HG03571 (cell line): ENCODE results near the gene LPP.

Experiments
- ATAC-seq: cut with Tn5 transposase; IDR thresholded peaks from one replicate; pipeline ENCODE4 v1.9.1; 2021; ENCODE audit not compliant: unreplicated experiment

The LPP gene

DNA sequence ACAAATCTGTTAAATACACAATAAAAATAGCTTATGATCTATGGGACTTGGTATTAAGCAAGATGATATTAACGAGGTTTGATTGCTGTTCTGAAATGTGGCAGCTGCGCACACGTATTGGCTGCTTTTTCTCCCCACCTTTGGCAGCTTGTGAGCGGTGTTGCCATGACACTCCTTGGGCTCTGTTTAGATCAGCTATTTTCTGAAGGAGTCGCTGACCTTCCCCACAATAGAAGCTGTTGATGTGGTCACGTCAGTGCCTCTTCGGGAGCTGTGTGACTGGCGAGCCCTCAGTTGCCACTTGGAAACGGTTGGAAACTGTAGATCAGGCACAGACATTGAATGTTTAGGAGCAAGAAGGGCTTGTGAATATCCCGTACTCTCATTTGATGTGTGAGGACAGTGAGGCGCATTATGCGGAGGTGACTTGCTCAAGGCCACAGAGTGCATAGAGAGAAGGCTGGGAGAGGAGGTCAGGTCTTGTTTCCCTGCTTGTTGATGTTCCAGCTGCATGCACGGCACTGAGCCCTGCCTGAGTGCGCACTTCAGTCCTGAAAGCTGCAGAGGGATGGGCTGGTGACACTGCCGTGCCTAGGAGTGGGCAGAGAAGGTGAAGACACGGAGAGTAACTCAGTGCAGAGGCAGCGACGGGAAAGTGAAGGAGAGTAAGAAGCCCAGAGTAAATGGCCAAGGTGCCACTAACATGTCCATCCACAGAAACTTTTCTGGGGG, 198.4 kb downstream of the LPP start:
- ATAC-seq = no peak

DNA sequence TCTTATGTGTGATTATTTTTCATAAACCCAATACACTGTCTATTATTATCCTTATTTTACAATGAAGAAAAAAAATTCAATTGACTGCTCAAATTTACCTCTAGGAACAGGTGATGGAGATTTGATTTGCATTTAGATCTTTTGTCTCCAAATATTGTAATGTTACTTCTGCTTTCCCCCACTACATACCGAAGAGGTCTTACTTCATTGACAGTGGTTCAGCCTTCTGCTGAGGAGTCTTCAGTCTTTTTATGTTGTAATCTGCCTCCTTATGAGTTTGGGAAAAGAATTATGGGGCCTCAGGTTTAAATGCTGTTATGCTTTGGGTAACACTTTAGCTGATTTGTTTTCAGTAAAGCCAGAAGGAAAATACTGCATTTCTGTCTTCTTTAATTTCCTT, 199.5 kb downstream of the LPP start:
- ATAC-seq = no peak

DNA sequence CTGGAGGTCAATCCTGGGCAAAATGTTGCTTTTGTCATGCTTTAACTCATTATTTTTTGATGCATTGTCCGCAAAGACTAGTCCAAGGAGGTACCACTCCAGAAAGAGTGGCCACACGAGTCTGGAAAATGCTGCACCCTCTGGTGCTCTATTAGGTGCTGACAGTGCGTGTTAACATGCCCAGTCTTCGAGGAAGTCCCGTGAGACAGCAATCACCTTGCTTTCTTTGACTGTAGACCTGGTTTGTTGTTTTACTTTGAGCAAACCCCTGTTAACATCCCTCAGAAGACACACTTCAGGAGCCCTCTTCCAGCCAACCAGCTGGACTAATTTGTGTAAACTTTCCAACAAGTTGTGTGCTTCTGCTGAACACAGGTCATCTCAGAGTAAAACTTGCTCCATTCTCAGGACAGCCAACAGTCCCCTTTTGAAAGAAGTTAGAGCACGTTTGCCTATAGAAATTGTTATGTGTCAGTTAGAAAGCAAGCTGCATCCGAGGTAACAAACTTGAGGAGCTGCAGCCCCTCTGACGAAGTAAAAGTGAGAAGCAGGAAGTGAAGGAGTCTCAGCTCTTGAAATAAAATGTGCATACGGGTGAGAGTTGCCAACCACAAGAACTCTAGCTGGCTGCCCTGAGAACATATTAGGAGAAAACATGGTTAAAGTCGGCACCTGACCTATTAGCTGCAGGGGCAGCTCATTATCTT, 205.0 kb downstream of the LPP start:
- no peak for ATAC-seq

DNA sequence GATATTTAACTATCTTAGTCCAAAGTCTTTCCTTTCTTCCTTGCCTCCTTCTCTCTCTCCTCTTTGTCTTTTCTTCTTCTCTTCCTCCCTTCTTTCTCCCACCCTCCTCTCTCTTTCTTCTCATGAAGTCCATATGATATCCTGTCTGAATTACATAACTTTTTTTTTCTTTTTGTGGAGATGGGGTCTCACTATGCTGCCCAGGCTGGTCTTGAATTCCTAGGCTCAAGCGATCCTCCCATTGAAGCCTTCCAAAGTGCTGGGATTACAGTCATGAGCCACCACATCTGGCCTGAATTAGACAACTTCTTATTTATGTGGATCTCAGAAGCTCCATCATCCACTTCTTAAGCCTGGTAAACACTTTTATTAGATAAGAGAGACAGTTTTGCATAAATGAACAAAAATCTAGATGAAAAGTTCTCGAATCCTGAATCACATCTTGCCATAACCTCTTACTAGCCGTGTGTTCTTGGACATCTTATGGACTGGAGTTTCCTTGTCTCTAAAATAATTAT, 206.5 kb downstream of the LPP start:
- no peak for ATAC-seq

DNA sequence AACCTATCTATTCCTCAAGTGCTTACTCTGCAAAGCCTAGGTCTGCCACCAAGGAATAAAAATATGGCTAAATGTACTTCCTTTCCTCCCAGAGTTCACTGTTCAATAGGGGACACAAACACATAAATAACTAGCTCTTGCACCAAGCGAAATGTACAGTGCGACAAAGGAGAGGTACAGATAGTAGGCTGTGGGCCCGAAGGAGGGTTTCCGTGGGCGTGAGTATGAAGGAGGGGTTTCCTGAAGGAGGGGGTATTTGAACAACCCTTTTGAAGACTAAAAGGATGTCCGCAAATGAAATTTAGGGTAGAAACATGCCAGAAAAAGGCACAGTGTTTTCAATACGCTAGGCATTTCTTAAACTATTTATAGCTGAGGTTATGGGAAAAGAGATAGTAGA, 207.9 kb downstream of the LPP start:
- no peak for ATAC-seq

DNA sequence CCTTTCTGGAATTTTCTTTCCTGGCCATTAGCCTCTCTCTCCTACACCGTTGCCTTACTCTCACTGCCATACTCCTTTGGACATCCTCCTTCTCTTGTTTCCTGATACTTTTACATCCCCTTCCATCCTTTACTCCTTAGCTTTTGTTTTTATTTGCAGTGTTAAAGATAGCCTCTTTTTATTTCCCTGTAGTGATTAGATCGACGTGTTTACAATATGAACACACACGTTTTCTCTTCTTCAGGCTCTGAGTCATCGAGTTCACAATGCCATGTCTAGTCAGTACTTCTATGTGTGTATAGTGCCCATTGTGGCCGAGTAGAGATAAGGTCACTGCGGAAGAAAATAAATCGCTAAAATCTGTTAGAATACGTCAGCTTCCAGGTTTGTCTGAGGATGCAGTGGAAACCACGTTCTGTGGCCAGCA, 208.5 kb downstream of the LPP start:
- no peak for ATAC-seq

DNA sequence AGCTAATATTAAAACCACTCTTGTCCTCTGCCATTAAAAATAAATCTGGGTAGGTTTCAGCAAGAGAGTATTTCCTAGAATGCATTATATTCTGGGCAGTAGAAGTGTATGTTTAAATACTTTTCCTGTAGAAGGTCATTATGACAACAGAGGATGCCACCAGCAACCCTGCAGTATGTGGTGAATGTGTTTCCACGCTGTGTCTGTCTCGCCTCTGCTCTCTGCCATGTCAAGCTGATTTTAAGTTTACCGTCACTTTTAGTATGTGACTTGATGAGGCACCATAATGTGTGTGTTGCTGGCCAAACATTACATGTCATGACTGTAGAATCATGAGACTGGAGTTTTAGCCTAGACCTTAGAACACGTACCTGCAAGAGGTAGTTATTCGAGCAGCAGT, 211.2 kb downstream of the LPP start:
- ATAC-seq = no peak

DNA sequence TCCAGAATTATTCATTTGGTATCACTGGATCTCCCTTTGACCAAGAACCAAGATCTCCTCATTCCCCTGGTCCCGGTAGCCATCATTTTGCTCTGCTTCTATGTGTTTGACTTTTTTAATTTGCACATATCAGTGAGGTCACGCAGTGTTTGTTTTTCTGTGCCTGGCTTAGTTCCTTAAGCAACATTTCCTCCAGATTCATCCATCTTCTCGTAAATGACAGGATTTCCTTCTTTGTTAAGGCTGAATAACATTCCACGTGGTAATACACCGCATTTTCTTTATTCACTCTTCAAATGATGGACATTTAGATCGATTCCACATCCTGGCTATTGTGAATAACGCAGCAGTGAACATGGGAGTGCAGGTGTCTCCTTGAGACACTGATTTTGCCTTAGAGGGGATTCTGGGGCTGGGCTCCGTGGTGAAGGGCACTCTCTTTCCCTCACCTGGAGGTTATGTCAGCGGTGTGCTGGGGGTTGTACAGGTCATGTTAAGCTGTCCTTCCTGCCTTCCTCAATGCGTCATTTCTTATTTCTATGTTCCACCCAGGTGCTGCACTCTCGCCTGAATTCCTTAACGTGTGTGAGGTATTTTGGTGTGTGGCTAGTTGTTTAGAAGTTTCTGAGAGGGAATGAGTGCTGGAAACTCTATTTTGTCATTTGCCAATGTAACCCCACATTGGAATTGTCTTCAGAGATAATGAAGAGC, 212.2 kb downstream of the LPP start:
- no peak for ATAC-seq

DNA sequence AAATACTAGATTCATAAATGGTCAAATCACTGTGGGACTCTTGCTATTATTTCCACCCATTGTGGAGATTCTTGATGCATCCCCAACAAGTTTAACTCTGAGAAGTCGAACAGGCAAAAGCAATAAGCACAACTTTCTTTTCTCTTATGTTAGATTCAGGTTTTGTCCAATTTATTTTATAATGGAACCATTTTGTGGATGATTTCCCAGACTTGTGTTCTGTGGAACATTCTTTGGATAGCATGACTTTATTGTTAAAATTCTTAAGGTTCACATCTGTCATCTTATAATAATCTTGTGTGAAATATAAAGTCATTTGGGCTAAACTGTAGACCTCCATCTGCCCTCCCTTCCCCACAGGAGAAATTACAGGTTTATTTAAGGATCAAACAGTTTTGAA, 213.7 kb downstream of the LPP start:
- ATAC-seq = no peak

DNA sequence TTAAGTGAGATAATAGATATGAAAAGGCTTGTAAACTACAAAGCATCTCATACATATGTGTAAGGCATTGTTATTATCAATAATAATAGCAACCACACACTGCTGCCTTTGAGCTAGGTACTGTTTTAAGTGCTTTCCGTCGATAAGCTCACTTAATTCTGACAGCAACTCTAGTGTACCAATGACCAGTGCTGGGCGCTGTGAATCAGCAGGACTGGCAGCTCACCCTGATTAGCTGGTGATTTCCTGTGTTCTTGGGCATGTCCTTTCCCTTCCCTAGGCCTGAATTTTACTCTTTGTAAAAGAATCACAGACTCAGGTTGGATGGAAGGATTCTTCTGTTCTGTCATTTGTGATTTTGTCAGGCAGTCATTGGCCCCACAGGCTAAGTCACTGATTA, 215.6 kb downstream of the LPP start:
- ATAC-seq = no peak

DNA sequence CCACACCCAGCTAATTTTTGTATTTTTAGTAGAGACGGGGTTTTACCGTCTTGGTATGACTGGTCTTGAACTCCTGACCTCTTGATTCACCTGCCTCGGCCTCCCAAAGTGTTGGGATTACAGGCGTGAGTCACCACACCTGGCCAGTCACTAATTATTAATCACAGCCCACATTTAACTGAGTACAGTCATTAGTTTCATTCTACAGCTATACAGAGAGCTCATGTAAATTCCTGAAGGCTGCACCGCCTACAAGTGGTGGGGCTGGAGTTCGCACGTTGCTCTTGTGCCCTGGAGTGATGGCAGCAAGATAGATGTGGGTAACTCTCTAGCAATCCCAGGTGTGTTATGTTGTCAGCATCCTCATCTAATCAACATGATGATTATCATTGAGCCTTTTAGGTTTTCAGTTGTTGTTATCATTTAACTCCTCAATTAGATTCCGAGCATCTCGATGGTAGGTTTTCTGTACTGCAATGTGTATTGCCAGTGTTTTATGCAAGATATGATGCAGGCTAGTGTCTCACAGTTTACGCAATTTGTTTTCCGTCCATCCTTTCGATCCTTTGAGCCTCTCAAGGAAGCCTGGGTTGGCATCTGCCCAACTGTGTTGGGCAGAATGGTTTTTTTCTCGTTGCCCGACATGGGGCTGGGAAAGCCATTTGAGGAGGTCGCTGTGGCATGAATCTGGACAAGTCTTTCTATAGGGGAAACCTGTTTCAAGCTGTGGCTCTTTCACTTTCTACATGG, 216.3 kb downstream of the LPP start:
- ATAC-seq = no peak

DNA sequence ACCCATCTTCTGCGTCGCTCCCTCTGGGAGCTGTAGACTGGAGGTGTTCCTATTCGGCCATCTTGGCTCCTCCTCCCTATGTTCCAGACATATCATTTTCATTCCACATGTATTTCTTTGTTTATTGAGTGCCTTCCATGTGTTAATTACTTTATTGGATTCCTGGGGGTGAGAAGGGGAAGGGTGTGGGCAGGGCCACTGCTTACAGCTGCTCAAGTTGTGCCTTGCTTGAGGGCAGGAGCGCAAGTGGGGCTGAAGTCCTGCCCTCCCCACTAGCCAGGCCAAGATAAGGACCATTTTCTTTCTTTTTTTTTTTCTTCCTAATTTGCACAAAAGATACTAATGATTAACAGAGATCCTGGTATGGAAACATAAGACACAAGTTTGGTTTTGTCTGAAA, 224.8 kb downstream of the LPP start:
- ATAC-seq = no peak

DNA sequence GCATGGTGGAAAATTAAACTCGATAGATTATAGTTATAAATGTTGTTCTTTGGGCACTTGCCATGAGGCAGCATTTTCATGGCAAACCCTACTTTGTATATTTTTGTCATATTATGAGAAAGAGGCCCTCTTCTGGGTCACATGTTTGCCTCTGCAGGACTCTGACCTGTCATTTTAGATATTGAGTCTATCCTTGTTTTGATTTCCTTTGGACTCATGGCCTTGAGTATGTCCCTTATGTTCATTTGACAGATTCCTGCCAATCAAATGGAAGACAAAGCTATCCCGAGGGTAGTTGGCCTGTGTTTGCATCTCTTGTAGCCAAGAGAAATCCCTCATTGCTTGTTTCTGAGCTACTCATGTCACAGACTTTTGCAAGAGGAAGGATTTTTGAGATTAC, 226.3 kb downstream of the LPP start:
- ATAC-seq = no peak

DNA sequence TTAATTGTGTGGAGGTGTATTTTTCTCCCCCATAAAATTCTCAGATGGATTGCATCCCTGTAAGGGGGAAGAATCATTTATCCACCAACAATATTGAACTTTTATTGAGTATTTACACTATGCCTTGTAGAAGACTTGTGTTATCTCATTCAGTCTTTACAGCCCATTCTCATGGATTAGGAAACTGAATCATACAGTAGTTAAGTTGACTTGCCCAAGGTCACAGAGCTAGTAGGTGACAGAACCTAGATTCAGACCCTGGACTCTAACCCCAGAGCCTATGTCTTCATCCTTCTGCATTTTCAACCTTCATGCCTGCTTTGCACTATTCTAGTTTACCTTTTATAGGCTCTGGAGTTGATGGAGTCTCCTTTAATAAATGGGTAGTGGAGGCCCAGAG, 226.8 kb downstream of the LPP start:
- ATAC-seq = no peak

DNA sequence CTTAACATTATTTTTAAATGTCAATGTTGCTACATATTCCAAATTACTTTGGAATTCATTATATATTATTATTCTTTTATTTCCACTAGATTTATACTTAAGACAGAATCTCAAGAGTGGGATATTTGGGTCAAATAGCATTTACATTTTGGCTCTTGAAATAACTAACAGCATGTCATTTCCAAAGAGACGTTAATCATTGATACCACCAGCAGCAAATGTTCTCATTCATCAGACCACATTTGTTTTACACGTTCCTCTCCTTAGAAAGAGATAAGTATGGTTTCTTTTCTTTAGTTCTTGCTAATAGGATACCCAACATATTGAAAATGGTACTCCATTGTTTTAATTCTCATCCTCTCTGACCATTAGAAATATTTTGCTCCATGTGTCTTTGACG, 229.8 kb downstream of the LPP start:
- no peak for ATAC-seq

DNA sequence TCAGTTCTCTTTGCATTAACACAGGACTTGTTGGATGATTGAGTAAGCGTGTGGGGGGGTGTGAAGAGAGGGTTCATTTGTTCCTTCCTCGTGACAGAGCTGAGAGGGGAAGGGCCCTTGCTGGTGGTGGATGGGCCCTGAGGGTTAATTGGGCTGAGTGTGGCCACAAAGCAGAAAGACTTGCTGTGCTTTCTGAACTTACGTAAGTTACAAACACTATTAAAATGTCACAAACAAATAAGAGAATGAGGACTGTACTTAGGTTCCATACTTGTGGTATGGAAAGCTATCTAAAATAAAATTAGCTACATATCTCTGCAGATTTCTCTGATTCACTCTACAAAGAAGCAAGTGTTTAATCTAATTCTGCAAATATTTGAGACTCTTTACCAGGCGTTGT, 231.3 kb downstream of the LPP start:
- no peak for ATAC-seq

DNA sequence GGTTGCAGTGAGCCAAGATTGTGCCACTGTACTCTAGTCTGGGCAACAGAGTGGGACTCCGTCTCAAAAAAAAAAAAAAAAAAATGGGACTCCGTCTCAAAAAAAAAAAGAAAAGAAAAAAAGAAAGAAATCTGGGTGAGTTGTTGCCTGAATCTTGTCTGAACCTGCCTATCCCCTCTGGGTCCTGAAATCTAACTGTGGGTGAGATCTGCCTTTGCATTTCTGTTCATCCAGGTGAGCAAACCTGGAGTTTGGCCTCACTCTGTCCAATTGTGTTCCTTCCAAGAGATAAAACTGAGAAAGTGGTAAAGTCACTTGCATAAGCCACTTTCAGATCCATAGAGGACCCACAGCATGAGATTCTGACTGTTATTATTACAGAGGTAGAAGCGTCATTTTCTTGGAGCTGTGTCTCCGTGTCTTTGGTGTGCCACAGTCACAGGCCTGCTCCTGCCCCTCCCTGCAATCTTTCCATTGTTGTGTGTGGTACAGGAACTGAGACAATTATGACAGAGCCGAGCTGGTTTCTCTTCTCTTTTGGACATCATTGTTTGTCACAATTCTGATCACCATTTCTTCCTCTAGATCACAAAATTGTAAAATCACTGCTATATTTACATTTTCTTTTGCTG, 235.9 kb downstream of the LPP start:
- peak; percentile 81 for ATAC-seq

DNA sequence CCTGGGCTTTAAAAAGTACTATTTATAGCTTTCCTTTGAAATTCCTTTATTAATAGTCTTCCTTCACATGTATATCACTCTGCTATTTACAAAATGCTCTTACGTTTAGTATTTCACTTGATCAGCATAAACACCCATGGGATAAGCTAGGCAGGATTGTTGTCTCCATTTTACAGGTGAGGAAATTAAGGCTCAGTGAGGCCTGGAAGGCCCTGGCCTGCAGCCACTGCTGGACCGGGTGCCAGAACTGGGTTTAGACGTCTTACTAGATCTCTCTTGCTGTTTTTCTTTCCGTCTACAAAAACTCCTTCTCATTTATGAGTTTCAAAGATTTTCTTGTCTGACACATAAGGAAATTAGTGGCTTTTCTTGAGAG, 236.4 kb downstream of the LPP start:
- ATAC-seq = no peak

DNA sequence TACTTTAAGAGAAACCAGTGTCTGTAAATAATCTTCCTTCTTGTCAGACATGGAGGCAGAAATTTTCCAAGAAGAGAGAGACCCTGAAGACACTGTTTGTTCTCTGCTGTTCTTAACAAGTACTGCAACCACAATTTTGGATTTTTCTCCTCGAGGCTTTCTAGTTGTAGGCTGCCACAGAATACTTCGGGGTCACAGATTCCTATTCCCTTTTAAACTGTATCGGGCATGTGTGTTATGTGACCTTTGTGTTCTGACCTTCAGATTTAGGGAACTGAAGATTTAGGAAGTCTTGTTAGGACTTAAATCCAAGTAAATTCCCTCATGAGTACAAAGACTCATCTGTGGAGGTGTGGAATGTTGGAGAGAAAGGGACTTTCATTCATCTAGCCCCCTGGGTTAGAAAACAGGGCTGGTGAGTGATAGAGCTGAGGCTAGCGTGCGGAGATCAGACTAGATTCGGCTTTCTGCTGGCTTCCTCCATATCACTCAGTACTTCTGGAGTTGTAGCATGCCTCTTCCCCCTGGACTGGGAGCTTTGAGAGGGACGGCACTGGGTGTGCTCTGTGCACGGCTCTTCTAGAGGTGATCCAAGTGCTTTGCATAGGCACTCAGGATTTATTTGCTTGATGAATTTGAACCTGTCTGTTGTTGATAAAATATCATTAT, 237.0 kb downstream of the LPP start:
- ATAC-seq = no peak

DNA sequence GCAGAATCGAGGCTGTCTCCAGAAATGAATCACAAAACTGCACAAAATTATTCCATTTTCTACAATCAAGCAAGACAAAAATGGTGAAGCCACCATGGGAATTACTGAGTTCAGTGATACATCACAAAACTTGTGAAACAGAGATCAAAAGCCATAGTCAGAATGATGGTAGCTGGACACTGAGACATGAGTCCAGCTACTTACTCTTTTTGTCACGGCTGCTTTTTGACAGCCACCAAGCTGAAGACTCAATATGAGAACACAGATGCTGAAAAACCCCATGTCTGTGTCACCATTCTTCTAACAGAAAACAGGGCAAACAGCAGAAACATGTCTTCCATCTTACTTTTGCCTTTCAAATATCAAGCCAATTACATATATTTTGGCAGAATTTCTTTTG, 237.6 kb downstream of the LPP start:
- no peak for ATAC-seq
